Suppressor macrophage treated with lipopolysaccharide for 1 hour (primary cell): ENCODE results near the gene LIPF.
"Not testable (repeated sequence)": the region's sequence is repeated elsewhere in the genome, so short reads cannot be mapped to it uniquely, and the experiment has no call there.

Experiments used
- DNase-seq, 3 donors: peaks; one replicate each; pipeline ENCODE4 v3.0.0-alpha.2; 2020 to 2022

LIPF gene

DNA sequence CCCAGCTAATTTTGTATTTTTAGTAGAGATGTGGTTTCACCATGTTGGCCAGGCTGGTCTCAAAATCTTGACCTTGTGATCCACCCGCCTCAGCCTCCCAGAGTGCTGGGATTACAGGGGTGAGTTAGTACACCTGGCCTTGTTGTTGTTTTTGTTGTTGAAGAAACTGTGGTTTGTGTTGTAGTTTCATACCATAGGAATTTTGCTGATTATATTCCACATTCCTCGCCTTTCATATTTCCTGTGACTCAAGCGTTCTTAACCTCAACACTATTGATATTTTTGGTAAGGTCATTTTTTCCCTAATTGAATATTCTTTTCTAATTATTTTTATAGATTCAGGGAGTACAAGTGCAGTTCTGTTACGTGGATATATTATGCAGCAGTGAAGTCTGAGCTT lies 16.7 kb downstream of the LIPF start:
- DNase-seq: no peak

DNA sequence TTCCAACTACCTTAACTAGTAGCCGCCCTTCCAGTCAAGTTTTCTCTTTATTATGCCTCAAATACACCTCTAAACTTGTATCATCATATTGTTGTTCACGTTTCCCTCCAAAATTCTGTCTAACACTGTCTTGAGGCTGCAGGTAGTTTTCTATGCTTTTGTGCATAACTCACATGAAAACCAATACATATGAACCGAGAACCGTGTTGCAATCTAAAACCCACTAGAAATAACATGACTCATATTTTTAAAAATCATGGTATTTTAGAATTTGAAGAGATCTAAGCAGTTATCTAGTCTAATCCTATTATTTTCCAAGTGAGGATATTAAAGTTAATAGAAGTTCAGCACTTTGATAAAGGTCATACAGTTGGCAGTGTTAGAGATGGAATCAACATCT lies 18.2 kb downstream of the LIPF start:
- no peak for DNase-seq

DNA sequence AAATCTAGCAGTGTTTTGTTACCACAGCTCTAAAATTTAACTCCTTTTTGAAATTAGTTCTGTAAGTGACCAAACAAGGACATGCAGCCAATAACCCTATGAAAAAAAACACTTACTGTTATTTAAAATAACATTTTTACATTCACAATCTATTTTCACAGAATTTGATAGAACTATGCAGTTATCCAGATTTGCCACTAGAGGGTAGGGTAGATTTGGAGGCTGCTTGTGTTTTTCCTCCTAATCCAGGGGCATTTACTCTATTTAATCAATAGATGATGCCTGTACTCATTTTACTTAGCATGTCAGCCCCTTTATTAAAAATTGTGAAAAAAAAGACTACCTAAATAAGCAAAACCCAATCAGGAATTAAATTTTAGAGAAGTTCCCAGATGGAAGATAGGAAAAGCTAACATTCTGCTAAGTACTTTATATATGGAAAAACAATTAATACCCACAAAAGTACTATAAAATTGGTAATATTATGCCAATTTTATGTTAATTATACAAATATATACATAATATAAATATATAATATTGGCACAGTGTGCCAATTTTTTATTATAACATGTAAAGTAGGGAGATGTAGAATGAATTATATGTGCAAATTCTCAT lies 23.7 kb downstream of the LIPF start:
- DNase-seq: peak; percentile 33 to 65 (median 58)

DNA sequence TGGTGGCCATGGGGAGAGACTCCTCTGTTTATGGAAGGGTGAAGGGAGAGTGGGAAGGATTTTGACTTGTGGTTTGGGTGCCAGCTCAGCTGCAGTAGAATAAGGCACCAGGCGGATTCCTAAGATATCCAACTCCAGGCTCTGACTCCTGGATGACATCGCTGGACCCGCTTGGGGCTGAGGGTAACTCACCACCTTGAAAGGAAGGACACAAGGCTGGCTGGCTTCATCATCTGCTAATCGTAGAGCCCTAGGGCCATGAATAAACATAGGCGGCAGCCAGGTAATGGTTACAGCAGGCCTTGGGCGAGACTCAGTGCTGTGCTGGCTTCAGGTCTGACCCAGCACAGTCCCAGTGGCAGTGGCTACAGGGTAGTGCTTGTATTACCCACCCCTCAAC lies 25.1 kb downstream of the LIPF start:
- no peak for DNase-seq

DNA sequence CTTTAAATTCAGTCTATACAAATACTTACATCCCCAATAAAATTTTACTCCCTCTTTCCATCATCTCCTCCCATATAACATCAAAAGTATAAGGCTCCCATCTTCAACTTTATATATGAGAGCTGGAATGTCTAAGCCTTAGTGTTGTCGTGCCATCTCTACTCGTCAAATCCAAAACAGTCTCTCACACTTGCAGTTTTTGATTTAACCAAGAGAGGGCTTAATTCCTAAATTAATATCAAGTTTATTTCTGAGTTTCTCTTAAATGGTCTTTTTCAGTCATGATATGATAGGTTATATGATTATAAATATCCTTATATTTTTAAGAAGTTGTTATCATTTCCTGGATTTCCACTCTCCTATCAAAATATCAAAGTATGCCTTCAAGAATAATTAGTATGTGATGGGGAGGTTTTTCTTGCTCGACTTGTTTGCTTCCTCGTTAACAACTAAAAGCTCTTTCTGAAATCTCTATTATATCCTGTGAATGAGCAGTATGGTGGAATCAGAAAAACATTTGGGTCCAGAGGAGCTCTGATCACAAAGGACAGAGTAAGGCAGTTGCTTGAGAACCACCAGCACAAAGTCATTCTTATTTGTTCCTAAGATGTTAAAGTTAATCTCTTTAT lies 29.3 kb downstream of the LIPF start:
- DNase-seq: peak in 2 of 3 donors; percentile 25 to 26

DNA sequence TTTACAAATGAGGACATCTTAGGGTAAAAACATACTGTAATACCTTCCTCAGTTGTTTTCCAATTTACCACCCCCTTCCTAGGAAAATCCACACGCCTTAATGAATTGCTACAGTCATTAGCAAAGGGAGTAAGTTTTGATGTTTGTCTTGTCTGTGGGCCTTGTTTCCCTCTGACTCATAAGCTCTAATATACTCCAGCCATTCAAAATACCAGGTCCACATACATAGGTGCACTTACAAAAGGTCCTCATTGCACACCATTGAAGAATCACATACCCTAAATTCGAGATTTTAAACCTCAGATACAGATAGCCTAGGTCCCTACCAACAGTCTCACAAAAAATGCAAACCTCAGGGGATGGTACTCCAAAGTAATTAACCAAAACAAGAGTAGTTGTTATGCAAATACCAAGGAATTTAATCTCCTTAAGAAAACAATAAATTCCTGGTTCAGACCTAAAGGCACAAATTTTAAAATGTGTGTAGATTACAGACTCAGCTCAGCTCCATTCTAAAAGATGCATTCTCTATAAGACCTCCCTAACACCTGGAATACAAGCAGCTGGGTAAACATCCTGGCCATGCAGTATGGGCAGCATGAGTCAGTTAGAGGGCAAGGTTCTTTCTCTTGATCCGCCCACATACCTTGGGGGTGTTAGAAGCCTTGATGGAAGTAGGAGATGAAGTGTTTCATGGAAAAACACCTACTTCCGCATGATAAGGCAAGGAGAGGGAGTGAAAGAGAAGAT lies 38.8 kb downstream of the LIPF start:
- DNase-seq: no peak

DNA sequence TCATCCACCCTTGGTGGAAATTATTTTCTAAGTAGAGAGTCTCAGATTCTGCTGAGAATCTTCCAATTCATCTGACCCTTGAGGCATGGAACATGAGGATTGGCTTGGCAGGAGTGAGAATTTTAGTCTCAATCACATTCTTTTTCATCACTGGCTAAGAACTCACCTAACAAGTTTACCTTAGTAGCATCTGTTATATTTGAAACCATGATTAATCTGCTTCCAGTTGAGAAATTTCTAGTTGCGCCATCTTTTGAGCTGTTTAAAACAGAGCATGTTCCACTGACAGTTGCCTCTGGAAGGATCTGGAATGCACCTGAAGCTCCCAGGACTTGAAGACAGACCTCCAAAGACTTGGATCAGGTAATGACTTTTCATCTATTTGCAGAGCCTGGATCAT lies 41.7 kb downstream of the LIPF start, which contains the start of gene LIPK:
TSS of gene LIPK (plus strand) at position 292 of the 400 bp plus-strand sequence. CDS start 18,295 bp downstream, outside the sequence.
- peak in 1 of 3 donors; percentile 10 for DNase-seq

DNA sequence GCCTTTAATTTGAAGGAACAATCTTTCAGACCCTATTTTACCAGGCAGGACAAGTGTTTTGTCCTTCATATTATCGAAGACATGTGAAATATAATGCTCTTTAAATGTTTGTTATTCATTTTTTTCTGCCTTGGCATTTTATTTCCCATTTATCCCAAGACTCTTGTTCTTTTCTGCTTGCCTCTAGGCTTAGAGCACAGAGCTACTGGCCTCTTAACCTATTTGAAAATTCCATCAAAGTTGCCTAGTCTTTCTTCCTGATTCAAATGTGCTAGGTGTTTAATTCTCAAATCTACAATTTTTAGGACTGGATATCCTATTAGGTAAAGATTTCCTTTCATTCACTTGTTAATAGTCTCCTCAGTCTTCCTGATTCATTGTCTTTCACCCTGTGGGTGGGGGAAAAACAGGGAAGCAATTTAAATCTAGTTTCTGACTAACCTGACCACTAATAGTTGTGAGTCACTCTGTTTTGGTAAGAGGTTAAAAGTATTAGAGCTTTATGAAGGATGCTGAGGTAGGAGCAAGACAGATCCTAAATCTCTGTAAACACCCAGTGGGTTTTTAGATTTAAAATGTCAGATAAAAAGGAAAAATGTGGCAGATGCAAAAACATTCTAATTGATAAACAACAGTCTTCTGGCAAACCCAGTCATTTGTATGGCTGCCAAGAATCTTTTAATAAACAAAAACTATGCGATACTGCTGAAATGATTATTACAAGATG lies 43.4 kb downstream of the LIPF start:
- peak; percentile 80 to 90 (median 90) for DNase-seq

DNA sequence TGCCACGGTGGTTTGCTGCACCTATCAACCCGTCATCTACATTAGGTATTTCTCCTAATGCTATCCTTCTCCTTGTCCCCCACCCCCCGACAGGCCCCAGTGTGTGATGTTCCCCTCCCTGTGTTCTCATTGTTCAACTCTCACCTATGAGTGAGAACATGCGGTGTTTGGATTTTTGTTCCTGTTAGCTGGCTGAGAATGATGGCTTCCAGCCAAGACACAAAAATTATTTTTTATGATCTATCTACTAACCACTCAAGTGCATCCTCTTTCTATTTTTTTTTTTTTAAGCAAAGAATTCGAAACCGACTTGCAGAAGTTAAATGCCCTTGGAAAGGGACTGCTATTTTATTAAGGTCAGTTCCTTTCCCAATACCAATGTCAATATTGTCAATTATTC lies 45.1 kb downstream of the LIPF start:
- DNase-seq: not testable (repeated sequence)

DNA sequence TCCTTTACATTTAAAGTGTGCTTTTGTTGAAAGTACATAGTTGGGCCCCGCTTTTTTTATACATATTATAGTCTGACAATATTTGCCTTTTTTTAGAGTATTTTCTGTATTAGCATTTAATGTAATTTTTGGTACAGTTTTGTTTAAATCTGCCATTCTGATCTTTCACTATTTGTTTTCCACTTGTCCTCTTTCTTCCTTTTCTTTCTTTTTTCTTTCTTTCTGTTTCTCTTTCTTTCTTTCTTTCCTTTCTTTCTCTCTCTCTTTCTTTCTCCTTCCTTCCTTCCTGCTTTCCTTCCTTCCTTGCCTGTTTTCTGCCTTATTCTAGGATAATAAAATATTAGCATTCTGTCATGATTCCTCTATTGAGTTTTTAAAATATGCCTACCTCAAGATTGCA lies 51.3 kb downstream of the LIPF start:
- no peak for DNase-seq

DNA sequence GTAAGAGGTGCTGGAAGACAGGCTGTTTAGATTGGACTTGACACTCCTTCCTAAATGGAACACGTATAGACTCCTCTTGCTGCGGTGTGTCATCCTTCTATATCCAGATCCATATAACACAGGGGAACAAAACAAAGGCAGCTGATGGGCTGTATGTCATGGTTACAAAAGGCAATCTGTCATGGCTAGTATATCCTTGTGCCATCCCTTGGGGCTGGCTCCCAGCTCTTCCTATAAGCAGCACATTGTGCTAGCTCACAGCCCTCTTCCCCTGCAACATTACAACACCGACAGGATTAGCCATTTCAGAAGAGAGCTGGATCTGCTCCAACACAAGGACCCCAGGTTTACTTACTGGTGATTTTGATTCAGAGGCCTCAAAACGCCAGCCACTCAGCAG lies 57.1 kb downstream of the LIPF start:
- no peak for DNase-seq

DNA sequence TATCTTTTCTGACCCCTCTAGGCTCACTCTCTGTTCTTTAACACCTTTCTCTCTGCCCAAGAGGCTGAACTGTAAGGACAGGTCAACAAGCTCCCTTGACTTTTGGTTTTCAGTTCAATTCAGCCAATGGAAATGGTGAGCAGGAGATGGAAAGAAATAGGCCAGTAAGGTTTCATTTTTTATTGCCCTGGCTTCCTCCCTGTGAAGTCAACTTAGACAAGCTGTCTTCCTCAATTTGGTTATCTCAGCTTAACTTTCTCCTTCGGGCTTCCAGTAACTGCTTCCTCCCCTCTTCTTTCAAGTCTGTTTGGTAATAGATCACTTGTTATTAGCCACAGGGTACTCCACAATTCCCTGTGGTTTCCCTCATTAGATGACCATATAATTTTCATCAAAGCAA lies 61.6 kb downstream of the LIPF start:
- peak; percentile 32 to 76 (median 56) for DNase-seq

DNA sequence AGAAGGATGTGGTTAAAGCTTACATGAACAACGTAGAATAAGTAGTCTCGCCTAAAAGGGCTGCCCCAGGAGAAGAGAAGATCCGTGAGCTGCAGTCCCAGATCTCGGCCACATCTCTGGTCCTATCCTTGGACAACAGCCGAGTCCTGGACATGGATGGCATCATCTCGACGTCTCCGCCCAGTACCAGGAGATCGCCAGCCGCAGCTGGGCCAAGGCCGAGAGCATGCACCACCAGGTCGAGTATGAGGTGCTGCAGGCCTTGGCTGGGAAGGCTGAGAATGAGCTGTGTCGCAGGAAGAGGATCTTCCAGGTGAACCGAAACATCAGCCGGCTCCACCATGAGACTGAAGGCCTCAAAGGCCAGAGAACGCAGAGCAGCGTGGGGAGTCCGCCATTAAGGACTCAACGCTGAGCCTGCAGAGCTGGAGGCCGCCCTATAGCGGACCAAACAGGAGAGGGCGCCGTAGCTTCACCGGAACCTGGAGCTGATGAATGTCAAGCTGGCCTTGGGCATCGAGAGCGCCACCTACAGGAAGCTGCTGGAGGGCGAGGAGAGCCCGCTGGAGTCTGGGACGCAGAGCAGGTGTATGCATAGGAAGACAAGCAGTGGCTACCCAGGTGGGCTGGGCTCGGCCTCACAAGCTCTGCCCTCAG lies 64.0 kb downstream of the LIPF start:
- peak; percentile 41 to 53 (median 44) for DNase-seq
